ENCODE results near the gene DNAH10. TPM values are rescaled to one million over a fixed set of nuclear protein-coding genes. Genes with fewer than 3 reads are reported as not detected.

The DNAH10 gene
- total RNA-seq, 1 experiment from 2014 or later, result 0.09 TPM

DNA sequence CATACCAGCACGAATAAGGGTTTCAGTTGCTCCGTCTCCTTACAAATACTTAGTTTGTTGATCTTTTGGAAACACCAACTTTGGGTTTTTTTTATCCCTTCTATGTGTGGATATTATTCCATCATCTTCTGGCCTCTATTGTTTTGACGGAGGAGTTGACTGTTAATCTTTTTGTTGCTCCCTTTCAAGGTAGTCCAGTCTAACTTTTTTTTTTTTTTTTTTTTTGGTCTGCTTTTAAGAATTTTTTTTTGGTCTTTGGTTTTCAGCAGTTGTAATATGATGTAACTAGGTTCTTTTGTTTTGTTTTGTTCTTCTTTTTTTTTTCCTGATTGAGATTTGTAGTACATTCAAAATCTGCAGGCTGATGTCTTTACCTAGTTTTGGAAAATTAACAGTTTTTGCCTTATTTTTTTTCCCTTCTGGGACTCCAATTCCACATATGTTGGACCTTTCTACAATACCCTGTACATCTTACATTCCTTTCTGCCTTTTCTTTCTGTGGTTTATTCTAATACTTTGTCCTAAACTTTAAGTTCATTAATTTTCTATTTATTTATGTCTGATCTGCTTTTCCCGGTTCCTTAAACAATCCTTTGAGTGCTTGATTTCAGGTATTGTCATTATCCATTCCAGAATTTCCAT lies 54.9 kb downstream of the DNAH10 start:
- H3K36me3 Mint-ChIP-seq, result peaks cover 9% of the 10 kb centered on the region
- TF ChIP-seq ZNF317 (CRISPR knock-in tag; IDR thresholded peaks at IDR 0.05; ENCODE audit: borderline replicate concordance, low read depth), result peak; percentile 75; the same call in 1 of the 2 replicates
- TF ChIP-seq, protein P1, sequence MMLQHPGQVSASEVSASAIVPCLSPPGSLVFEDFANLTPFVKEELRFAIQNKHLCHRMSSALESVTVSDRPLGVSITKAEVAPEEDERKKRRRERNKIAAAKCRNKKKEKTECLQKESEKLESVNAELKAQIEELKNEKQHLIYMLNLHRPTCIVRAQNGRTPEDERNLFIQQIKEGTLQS (CRISPR knock-in tag; conservative IDR thresholded peaks at IDR 0.05), result no peak
- TF ChIP-seq ZNF232 (CRISPR knock-in tag; IDR thresholded peaks at IDR 0.05), result no peak
- TF ChIP-seq ZNF121 (CRISPR knock-in tag; IDR thresholded peaks at IDR 0.05), result no peak
- no peak for TF ChIP-seq ZNF671 (CRISPR knock-in tag; IDR thresholded peaks at IDR 0.05)
- no peak for DNase-seq (ENCODE audit: low spot score)
- H3K27ac Mint-ChIP-seq, result no peak overlapping the region
- no peaks in the 10 kb centered on the region for H3K4me1 Mint-ChIP-seq
- POLR2A ChIA-PET, result no interaction called here
- H3K4me3 Mint-ChIP-seq, result no peak overlapping the region
- peaks cover 38% of the 10 kb centered on the region for H3K9me3 Mint-ChIP-seq
- no peak for ATAC-seq
- CTCF ChIA-PET, result no interaction called here
- H3K27me3 Mint-ChIP-seq (ENCODE audit: low read depth), result peaks cover 9% of the 10 kb centered on the region

DNA sequence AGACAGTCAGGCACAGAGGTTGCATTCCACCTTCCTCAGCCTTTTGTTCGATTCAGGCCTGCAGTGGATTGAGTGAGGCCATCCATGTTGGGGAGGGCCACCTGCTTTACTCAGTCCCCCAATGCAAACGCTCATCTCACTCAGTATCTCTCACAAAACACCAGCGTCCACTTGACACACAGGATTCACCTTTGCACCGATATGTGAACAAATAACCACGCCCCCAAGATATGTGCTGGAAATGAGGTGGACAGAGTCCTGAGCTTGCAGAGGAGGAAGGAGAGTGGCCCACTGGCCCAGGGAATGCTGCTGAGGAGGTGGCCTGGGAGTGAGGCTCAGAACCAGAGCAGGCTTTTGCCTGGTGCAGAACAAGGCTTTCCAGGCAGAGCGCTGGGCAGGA lies 60.7 kb downstream of the DNAH10 start:
- Mint-ChIP-seq H3K4me3 (no peak overlapping the region), H3K4me1 (no peaks in the 10 kb centered on the region), H3K36me3 (peaks cover 13% of the 10 kb centered on the region), H3K27me3 (ENCODE audit: low read depth) (peaks cover 29% of the 10 kb centered on the region), H3K9me3 (peaks cover 37% of the 10 kb centered on the region), H3K27ac (no peak overlapping the region)
- ChIA-PET CTCF (interaction anchor here (1.2 kb wide), 1 partner anchor 19 kb away, joined by 3 read pairs; no protein-coding TSS in a partner anchor), POLR2A (no interaction called here)
- ATAC-seq (no peak), DNase-seq (ENCODE audit: low spot score) (no peak)
- no peak for TF ChIP-seq SMAD3 (CRISPR knock-in tag; IDR thresholded peaks at IDR 0.05; ENCODE audit: borderline replicate concordance)
- TF ChIP-seq ZNF219 (CRISPR knock-in tag; IDR thresholded peaks at IDR 0.05; ENCODE audit: borderline replicate concordance), result no peak
- no peak for TF ChIP-seq PRDM15 (CRISPR knock-in tag; IDR thresholded peaks at IDR 0.05)
- TF ChIP-seq, protein P2, sequence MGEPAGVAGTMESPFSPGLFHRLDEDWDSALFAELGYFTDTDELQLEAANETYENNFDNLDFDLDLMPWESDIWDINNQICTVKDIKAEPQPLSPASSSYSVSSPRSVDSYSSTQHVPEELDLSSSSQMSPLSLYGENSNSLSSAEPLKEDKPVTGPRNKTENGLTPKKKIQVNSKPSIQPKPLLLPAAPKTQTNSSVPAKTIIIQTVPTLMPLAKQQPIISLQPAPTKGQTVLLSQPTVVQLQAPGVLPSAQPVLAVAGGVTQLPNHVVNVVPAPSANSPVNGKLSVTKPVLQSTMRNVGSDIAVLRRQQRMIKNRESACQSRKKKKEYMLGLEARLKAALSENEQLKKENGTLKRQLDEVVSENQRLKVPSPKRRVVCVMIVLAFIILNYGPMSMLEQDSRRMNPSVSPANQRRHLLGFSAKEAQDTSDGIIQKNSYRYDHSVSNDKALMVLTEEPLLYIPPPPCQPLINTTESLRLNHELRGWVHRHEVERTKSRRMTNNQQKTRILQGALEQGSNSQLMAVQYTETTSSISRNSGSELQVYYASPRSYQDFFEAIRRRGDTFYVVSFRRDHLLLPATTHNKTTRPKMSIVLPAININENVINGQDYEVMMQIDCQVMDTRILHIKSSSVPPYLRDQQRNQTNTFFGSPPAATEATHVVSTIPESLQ (CRISPR knock-in tag; IDR thresholded peaks at IDR 0.05), result no peak
- no peak for TF ChIP-seq ZNF671 (CRISPR knock-in tag; IDR thresholded peaks at IDR 0.05)
- no peak for TF ChIP-seq ETV6 (CRISPR knock-in tag; IDR thresholded peaks at IDR 0.05)

DNA sequence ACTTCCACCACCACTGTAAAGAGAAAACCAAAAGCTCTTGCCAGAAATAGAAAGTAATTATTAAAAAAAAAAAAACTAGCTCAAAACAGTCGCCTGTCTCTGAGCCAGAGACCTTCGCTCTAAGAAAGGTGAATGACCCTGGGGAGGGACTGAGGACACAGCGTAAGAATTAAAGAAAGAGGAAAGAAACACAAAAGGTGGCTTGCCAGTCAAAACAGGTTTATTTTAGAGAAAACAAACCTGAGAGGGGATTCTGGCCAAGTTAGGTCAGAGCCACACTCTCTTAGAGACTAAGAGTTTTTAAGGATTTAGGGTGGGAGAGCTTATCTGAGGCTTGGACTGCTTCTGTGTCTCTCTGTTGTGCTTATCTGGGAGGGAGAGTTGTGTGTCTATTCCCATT lies 66.0 kb downstream of the DNAH10 start:
- POLR2A ChIA-PET, result no interaction called here
- no peaks in the 10 kb centered on the region for H3K4me1 Mint-ChIP-seq
- peaks cover 64% of the 10 kb centered on the region for H3K9me3 Mint-ChIP-seq
- ATAC-seq, result no peak
- H3K27me3 Mint-ChIP-seq (ENCODE audit: low read depth), result peaks cover 29% of the 10 kb centered on the region
- no peak for DNase-seq (ENCODE audit: low spot score)
- CTCF ChIA-PET, result interaction anchor here (3.1 kb wide), 1 partner anchor 14 kb away, joined by 10 read pairs; no protein-coding TSS in a partner anchor
- H3K27ac Mint-ChIP-seq, result no peak overlapping the region
- no peak overlapping the region for H3K4me3 Mint-ChIP-seq
- peaks cover 29% of the 10 kb centered on the region for H3K36me3 Mint-ChIP-seq
- no peak for TF ChIP-seq AR (CRISPR knock-in tag; IDR thresholded peaks at IDR 0.05)
- 0 out of 2 replicates have a peak, but pooled peaks have one; percentile 31 for TF ChIP-seq GTF2I (CRISPR knock-in tag; conservative IDR thresholded peaks at IDR 0.05)
